Esophagus muscularis mucosa (tissue), 4 donors: ENCODE data around the gene ARL4C. TPM values are rescaled to one million over a fixed set of nuclear protein-coding genes. Genes with fewer than 3 reads are reported as not detected.

Experiments used
- DNase-seq: peaks from one replicate; pipeline ENCODE4 v3.0.0-alpha.2; 2017; ENCODE audit errors: extremely low spot score
- H3K27ac ChIP-seq, 4 donors: fragments of 200-600 bp; sonication (generic); replicated peaks in 1 of 4; 1 replicate in 3 of 4; 2 replicates in 1 of 4; pipeline ENCODE4 v1.5.1; 2016 to 2019; ENCODE audit warnings: mild to moderate bottlenecking in 1 of 4
- H3K27me3 ChIP-seq, 4 donors: fragments of 200-600 bp; sonication (generic); one replicate each; pipeline versions ENCODE4 v1.5.1 to v1.6.0; 2016 to 2019
- H3K36me3 ChIP-seq, 4 donors: fragments of 200-600 bp; sonication (generic); one replicate each; pipeline ENCODE4 v1.5.1; 2016 to 2019
- H3K4me1 ChIP-seq, 4 donors: fragments of 200-600 bp; sonication (generic); one replicate each; pipeline ENCODE4 v1.5.1; 2016 to 2019
- H3K4me3 ChIP-seq, 4 donors: fragments of 200-600 bp; sonication (generic); 1 replicate in 2 of 4; 2 replicates in 2 of 4; pipeline ENCODE4 v1.5.1; 2016 to 2019; ENCODE audit warnings: mild to moderate bottlenecking in 4 of 4, moderate library complexity in 1 of 4
- H3K9me3 ChIP-seq, 4 donors: fragments of 200-600 bp; sonication (generic); 1 replicate in 3 of 4; 2 replicates in 1 of 4; pipeline ENCODE4 v1.5.1; 2016 to 2019
- EP300 ChIP-seq: sonication (generic); formaldehyde crosslinking; IDR thresholded peaks from one replicate; pipeline ENCODE4 v1.6.1; 2017; ENCODE audit warnings: antibody characterized with exemption
- POLR2A ChIP-seq: fragments of 450-650 bp; IDR thresholded peaks from one replicate; pipeline ENCODE4 v1.6.1; 2017; ENCODE audit warnings: antibody characterized with exemption, moderate library complexity, mild to moderate bottlenecking, low read depth
- POLR2AphosphoS5 ChIP-seq, 2 donors: sonication (generic); formaldehyde crosslinking; IDR thresholded peaks; one replicate each; pipeline ENCODE4 v1.6.1; 2017; ENCODE audit warnings: antibody characterized with exemption in 2 of 2
- WGBS: methylation state at CpG from one replicate; pipeline ENCODE4 v1.1.5; 2018; 5-methylcytosine and 5-hydroxymethylcytosine counted together
- intact Hi-C: fragments of 100-400 bp; cut with DNase I; formaldehyde crosslinking; loops from one replicate; pipeline ENCODE4 v1.15.1; 2023
- total RNA-seq, 4 donors: library from RNA; depleted of rRNA; stranded (reverse); fragments of >200 nt; gene quantifications; one replicate each; pipeline versions ENCODE4 v1.1.0 to v1.2.1, GENCODE V29; 2016
- TF ChIP-seq, protein P1 (sequence below), 3 experiments: fragments of 200-600 bp in 2 of 3; fragments of 450-650 bp in 1 of 3; sonication (generic) in 2 of 3; IDR thresholded peaks; one replicate each; pipeline ENCODE4 v1.5.1; 2017 to 2019; ENCODE audit warnings: antibody characterized with exemption in 3 of 3, mild to moderate bottlenecking in 2 of 3, moderate library complexity in 1 of 3

The ARL4C gene
- total RNA-seq, 4 donors from 2014 or later: 3.6 to 16.4 (median 5.4) TPM

DNA sequence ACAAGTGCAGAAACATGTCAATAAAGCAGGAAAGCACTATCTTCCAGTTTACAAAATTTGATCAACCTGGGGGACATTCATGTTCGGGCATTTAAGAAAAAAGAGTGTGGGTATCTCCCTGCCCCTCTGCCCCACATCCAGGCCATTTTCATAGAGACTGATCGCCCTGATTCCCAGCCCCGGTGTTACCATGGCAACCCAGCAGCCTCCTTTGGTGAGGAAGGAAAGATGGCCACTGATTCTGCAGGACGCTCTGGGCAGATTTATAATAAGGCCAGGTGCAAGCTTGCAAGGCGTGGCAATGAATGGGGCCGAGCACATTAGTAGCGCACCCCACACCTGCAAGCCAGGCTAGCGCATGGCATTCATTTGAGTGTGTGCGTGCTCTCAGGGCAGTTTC is 36.7 kb upstream of the ARL4C start:
- H3K4me3 ChIP-seq: no peak overlapping the region
- peaks cover 0 to 9% (median 0%) of the 10 kb centered on the region in 4 donors for H3K9me3 ChIP-seq
- 93% methylated on average over 9 of the region's 9 CpGs for WGBS
- no peak for DNase-seq
- peaks cover 0 to 43% (median 0%) of the 10 kb centered on the region in 4 donors for H3K27me3 ChIP-seq
- TF ChIP-seq EP300 (no peak), POLR2AphosphoS5 (IDR thresholded peaks at IDR 0.05) (no peak), POLR2A (no peak)
- TF ChIP-seq, protein P1, sequence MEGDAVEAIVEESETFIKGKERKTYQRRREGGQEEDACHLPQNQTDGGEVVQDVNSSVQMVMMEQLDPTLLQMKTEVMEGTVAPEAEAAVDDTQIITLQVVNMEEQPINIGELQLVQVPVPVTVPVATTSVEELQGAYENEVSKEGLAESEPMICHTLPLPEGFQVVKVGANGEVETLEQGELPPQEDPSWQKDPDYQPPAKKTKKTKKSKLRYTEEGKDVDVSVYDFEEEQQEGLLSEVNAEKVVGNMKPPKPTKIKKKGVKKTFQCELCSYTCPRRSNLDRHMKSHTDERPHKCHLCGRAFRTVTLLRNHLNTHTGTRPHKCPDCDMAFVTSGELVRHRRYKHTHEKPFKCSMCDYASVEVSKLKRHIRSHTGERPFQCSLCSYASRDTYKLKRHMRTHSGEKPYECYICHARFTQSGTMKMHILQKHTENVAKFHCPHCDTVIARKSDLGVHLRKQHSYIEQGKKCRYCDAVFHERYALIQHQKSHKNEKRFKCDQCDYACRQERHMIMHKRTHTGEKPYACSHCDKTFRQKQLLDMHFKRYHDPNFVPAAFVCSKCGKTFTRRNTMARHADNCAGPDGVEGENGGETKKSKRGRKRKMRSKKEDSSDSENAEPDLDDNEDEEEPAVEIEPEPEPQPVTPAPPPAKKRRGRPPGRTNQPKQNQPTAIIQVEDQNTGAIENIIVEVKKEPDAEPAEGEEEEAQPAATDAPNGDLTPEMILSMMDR (IDR thresholded peaks at IDR 0.05): no peak
- no peaks in the 10 kb centered on the region for H3K36me3 ChIP-seq
- intact Hi-C loops: no loop called here
- no peak overlapping the region for H3K27ac ChIP-seq
- H3K4me1 ChIP-seq: no peaks in the 10 kb centered on the region

DNA sequence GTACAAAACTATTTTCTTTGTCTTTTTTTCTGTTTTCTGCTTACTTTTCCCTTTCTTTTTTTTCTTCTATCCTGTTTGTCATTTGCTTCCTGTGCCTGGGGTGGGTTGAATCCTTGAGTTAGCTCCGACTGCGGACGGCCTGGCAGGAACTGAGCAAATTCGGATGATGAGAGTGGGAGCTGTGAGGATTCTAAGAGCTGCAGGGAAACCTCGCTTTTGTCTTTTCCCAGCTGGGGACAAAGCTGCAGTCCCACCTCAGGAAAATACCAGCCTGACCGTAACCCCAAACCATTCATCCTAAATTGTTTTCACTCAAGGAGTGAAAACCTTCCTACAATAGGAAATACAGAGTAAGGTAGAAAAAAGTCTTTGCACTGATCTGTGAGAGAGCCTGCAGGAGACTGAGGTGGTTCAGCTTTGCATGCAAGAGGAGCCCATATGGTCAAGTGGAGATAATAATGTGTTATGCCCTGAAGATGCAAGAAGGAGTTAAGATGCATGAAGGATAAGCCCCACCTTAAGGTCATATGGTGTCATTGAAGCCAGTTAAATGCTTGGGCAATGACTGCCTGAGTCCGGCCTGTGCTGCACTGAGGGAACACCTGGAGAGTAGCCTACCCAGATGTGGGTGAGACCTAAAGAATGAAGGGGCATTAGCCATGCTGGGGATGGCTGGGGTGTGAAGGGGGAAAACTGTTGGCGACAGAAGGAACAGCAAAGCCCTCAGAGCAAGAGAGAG is 31.7 kb upstream of the ARL4C start:
- Histone ChIP-seq H3K9me3 (peaks cover 0 to 23% (median 4%) of the 10 kb centered on the region in 4 donors), H3K4me3 (no peak overlapping the region), H3K27ac (no peak overlapping the region), H3K4me1 (no peaks in the 10 kb centered on the region), H3K36me3 (no peaks in the 10 kb centered on the region), H3K27me3 (peaks cover 0 to 8% (median 0%) of the 10 kb centered on the region in 4 donors)
- 76% methylated on average over 8 of the region's 8 CpGs for WGBS
- intact Hi-C loops: no loop called here
- TF ChIP-seq, protein P1 (IDR thresholded peaks at IDR 0.05): no peak
- TF ChIP-seq POLR2A: no peak
- TF ChIP-seq EP300: no peak
- no peak for TF ChIP-seq POLR2AphosphoS5 (IDR thresholded peaks at IDR 0.05)
- no peak for DNase-seq

DNA sequence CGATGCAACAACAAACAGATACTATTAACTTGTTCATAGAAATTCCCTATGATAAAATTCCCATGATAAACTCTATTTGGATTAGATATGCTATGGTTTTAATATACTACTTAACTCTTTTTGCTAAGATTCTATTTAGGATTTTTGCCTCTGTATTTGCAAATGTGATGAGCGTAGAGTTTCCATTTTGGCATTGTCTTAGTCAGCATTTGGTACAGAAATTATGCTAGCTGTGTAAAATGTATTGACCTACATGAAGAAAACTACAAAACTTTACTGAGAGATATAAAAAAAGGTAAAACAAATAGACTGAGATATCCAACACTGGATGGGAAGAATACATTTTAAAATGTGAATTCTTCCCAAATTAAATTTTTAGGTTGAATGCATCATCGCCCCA is 29.8 kb upstream of the ARL4C start:
- Histone ChIP-seq H3K36me3 (no peaks in the 10 kb centered on the region), H3K4me1 (no peaks in the 10 kb centered on the region), H3K9me3 (peaks cover 0 to 14% (median 4%) of the 10 kb centered on the region in 4 donors), H3K27me3 (no peaks in the 10 kb centered on the region), H3K4me3 (no peak overlapping the region), H3K27ac (no peak overlapping the region)
- DNase-seq: no peak
- intact Hi-C loops: no loop called here
- no peak for TF ChIP-seq POLR2A
- no peak for TF ChIP-seq EP300
- TF ChIP-seq, protein P1 (IDR thresholded peaks at IDR 0.05): no peak
- no peak for TF ChIP-seq POLR2AphosphoS5 (IDR thresholded peaks at IDR 0.05)
- WGBS: 97% methylated on average over 3 of the region's 3 CpGs

DNA sequence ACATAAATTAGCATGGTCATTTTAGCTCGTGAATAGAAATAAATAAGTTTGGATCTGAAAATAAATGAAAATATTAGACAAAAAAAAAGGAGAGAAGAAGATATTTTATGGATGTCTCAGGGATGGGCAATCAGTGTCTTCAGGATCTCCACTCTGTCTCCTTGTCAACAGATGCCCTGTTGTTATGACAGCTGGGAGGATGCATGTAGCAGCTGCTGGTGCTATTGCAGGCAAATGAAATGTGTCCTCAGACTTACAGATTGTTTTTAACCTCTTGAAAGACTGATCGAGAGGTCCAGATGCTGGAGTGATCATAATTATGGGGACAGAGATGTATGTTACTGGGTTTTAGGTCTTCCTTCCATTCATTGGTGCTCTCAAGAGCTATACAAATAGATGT is 24.7 kb upstream of the ARL4C start:
- H3K9me3 ChIP-seq: peaks cover 0 to 14% (median 4%) of the 10 kb centered on the region in 4 donors
- DNase-seq: no peak
- TF ChIP-seq POLR2A (no peak), EP300 (no peak), POLR2AphosphoS5 (IDR thresholded peaks at IDR 0.05) (no peak)
- TF ChIP-seq, protein P1 (IDR thresholded peaks at IDR 0.05): no peak
- H3K4me1 ChIP-seq: no peaks in the 10 kb centered on the region
- H3K4me3 ChIP-seq: no peak overlapping the region
- no peak overlapping the region for H3K27ac ChIP-seq
- no peaks in the 10 kb centered on the region for H3K36me3 ChIP-seq
- peaks cover 0 to 16% (median 0%) of the 10 kb centered on the region in 4 donors for H3K27me3 ChIP-seq
- intact Hi-C loops: no loop called here
- WGBS: 60% methylated on average over 2 of the region's 2 CpGs
